ENCODE data around the gene SF3B5.

SF3B5 gene

DNA sequence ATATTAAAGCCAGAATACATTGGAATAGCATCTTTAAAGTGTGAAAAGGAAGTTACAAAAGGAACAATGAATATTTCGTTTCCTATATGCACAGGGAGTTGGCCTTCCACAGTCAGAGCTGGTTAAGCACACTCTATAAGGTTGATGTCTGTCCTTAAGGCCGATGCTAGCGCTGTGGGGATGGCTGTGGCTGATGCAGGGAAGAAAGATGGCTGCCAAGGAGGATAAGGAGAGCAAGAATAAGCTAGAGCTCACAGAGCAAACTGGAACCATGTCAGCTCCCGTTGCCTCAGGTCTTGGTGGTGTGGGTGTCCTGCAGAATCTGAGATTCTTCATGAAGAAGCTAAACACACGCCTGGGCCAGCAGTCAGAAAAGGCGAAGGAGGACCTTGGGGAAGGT lies 34.1 kb upstream of the SF3B5 start:
- in situ Hi-C loops (cut with HindIII; ENCODE audit: low sequenced_read_pairs) = no loop called here

DNA sequence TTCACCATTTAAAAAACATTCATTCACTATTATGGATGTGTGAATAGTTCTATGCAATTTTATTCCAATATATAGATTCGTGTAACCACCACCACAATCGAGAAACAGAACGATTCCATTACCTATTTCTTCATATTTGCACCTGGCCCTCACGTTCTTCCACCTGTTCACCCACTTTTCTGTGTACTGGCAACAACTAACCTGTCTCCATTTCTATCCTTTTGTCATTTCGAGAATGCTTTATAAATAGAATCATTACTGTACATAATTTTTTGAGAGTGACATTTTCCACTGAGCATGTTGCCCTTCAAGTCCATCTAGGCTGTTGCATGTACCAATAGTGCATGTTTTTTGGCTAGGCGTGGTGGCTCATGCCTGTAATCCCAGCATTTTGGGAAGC lies 31.7 kb upstream of the SF3B5 start:
- in situ Hi-C loops (cut with HindIII; ENCODE audit: low sequenced_read_pairs) = no loop called here
- no peak for DNase-seq (ENCODE audit: low read depth, low spot score)
- TF ChIP-seq, protein P1, sequence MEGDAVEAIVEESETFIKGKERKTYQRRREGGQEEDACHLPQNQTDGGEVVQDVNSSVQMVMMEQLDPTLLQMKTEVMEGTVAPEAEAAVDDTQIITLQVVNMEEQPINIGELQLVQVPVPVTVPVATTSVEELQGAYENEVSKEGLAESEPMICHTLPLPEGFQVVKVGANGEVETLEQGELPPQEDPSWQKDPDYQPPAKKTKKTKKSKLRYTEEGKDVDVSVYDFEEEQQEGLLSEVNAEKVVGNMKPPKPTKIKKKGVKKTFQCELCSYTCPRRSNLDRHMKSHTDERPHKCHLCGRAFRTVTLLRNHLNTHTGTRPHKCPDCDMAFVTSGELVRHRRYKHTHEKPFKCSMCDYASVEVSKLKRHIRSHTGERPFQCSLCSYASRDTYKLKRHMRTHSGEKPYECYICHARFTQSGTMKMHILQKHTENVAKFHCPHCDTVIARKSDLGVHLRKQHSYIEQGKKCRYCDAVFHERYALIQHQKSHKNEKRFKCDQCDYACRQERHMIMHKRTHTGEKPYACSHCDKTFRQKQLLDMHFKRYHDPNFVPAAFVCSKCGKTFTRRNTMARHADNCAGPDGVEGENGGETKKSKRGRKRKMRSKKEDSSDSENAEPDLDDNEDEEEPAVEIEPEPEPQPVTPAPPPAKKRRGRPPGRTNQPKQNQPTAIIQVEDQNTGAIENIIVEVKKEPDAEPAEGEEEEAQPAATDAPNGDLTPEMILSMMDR (IDR thresholded peaks at IDR 0.05; ENCODE audit: low read depth, low read length) = no peak
- no peak overlapping the region for H3K4me3 ChIP-seq (ENCODE audit: low read depth, low read length)

More for the DNA sequence above, 34.1 kb upstream of the SF3B5 start:
- no peak overlapping the region for H3K4me3 ChIP-seq (ENCODE audit: low read depth, low read length)
- TF ChIP-seq, protein P1 (IDR thresholded peaks at IDR 0.05; ENCODE audit: low read depth, low read length) = no peak
- DNase-seq (ENCODE audit: low read depth, low spot score) = no peak

DNA sequence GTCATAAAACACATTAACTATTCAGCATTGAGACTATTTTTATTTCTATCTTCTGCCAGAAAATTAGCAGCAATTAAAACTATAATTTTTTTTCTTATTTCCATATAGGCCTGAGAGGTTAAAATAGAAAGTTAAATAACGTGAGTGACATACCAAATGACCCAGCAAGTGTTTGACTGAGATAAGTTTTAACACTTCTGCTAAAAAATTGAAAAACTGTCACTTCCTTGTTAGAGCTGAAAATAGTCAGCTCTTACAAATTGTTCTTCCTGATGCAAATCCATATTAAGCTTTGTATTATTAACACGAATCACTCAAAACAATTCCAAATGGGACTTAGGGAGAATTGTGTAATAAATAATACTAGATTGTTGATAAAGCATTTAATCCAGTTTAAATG lies 28.5 kb upstream of the SF3B5 start:
- TF ChIP-seq, protein P1 (IDR thresholded peaks at IDR 0.05; ENCODE audit: low read depth, low read length) = no peak
- DNase-seq (ENCODE audit: low read depth, low spot score) = no peak
- no peak overlapping the region for H3K4me3 ChIP-seq (ENCODE audit: low read depth, low read length)
- in situ Hi-C loops (cut with HindIII; ENCODE audit: low sequenced_read_pairs) = loop anchor here (25.0 kb wide), 1 partner anchor 363 kb away; no protein-coding TSS in a partner anchor

DNA sequence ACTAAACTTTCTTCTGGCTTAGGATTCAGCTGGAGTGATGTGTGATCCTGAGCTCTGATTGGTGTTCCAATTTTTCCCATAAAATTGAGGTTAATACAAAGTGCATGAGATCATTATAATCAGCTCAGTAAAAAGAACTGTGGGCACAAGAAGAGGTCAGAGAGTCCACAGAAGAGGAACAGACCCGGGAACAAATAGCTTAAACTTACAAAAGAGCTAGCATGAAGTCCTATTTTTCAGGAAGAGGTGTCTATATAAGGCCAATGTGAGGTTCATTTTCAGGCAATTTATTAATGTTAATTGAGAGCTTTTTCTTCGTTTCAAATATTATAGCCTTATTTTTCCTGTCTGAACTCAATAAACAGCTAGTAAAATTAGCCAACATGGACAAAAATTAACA lies 28.0 kb upstream of the SF3B5 start:
- no peak overlapping the region for H3K4me3 ChIP-seq (ENCODE audit: low read depth, low read length)
- TF ChIP-seq, protein P1 (IDR thresholded peaks at IDR 0.05; ENCODE audit: low read depth, low read length) = no peak
- no peak for DNase-seq (ENCODE audit: low read depth, low spot score)
- in situ Hi-C loops (cut with HindIII; ENCODE audit: low sequenced_read_pairs) = loop anchor here (25.0 kb wide), 1 partner anchor 364 kb away; no protein-coding TSS in a partner anchor

DNA sequence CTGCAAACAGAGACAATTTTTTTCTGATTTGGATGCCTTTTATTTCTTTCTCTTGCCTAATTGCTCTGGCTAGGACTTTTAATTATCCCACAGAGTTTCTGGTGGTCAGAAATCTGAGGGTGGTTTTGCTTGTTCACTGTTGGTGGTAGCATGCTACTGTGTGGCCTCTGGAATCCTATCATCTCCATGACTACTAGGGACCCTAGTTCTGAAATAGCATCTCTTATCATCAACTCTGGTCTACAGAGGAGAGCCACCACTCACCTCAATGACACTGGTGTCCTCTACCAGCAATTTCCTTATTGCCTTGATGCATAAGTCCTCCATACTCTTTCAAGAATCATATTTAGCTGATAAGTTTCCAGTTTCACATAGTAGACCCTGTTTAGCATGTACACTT lies 27.5 kb upstream of the SF3B5 start:
- DNase-seq (ENCODE audit: low read depth, low spot score) = no peak
- TF ChIP-seq, protein P1 (IDR thresholded peaks at IDR 0.05; ENCODE audit: low read depth, low read length) = no peak
- in situ Hi-C loops (cut with HindIII; ENCODE audit: low sequenced_read_pairs) = loop anchor here (25.0 kb wide), 1 partner anchor 364 kb away; no protein-coding TSS in a partner anchor
- H3K4me3 ChIP-seq (ENCODE audit: low read depth, low read length) = no peak overlapping the region

DNA sequence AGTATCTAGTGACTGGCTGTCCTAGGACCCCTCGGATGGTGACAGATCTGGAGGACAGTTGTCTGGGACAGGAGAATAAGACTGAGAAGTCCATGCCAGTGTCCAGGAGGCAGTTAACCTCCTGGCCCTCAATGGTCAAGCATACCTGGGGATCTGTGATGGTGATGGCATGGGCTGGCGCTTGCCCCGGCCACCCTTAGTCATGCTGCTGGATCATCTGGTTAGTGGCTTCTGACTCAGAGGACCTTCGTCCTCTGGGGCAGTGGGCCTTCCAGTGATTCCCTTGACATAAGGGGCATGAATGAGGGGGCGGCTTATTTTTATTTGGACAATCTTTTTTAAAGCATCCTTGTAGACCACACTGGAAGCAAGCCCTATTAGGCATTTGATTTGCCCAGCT lies 24.0 kb upstream of the SF3B5 start:
- in situ Hi-C loops (cut with HindIII; ENCODE audit: low sequenced_read_pairs) = loop anchor here (25.0 kb wide), 1 partner anchor 368 kb away; no protein-coding TSS in a partner anchor
- DNase-seq (ENCODE audit: low read depth, low spot score) = no peak
- H3K4me3 ChIP-seq (ENCODE audit: low read depth, low read length) = no peak overlapping the region
- TF ChIP-seq, protein P1 (IDR thresholded peaks at IDR 0.05; ENCODE audit: low read depth, low read length) = no peak

Measured in astrocyte of the spinal cord (primary cell).